K562 (cell line): ENCODE data around the gene PRKCE. TPM values are rescaled to one million over a fixed set of nuclear protein-coding genes. Genes with fewer than 3 reads are reported as not detected.

ENCODE experiments used
- ATF1 ChIP-seq, 2 experiments: fragments of 450-650 bp in 1 of 2; IDR thresholded peaks; 2 replicates each; pipeline ENCODE4 v1.6.1; 2016; ENCODE audit warnings: missing compliant biosample characterization in 1 of 2, missing genetic modification characterization in 1 of 2
- DACH1 ChIP-seq: fragments of 450-650 bp; IDR thresholded peaks from 2 replicates; pipeline ENCODE4 v1.6.1; 2018; ENCODE audit not compliant: partially characterized antibody
- GTF2B ChIP-seq: IDR thresholded peaks from 2 replicates; pipeline ENCODE4 v1.6.1; 2011; ENCODE audit not compliant: insufficient read length; ENCODE audit errors: extremely low read depth
- HES1 ChIP-seq: fragments of 450-650 bp; IDR thresholded peaks from 2 replicates; pipeline ENCODE4 v1.6.1; 2016; ENCODE audit warnings: low read depth, mild to moderate bottlenecking, moderate library complexity
- KLF16 ChIP-seq: IDR thresholded peaks from 2 replicates; pipeline ENCODE4 v1.6.1; 2016; ENCODE audit warnings: antibody characterized with exemption
- NFE2L1 ChIP-seq: fragments of 450-650 bp; IDR thresholded peaks from 2 replicates; pipeline ENCODE4 v1.6.1; 2016; ENCODE audit warnings: missing genetic modification characterization, low read depth, mild to moderate bottlenecking, missing compliant biosample characterization, moderate library complexity, borderline replicate concordance
- RAD51 ChIP-seq: fragments of 450-650 bp; IDR thresholded peaks from 2 replicates; pipeline ENCODE4 v1.7.1; 2016; ENCODE audit warnings: low read depth, mild to moderate bottlenecking, borderline replicate concordance
- SREBF1 ChIP-seq: fragments of 150-350 bp; IDR thresholded peaks from 2 replicates; pipeline ENCODE4 v1.6.1; 2014; ENCODE audit warnings: antibody characterized with exemption, low read depth, low read length, borderline replicate concordance
- TOE1 ChIP-seq, 2 experiments: fragments of 450-650 bp in 1 of 2; sonication (generic) in 1 of 2; formaldehyde crosslinking in 1 of 2; IDR thresholded peaks; 2 replicates each; pipeline versions ENCODE4 v1.7.1 to v1.8.0; 2016 to 2022; ENCODE audit warnings: borderline replicate concordance in 2 of 2, mild to moderate bottlenecking in 2 of 2, antibody characterized with exemption in 1 of 2, inconsistent platforms in 1 of 2, low read depth in 1 of 2, missing genetic modification reagents in 1 of 2, moderate library complexity in 1 of 2
- ZC3H11A ChIP-seq: IDR thresholded peaks from 2 replicates; pipeline ENCODE4 v1.6.1; 2012; ENCODE audit warnings: low read depth, low read length, improper control_type of control experiment
- ZNF224 ChIP-seq: sonication (generic); formaldehyde crosslinking; IDR thresholded peaks from 2 replicates; pipeline ENCODE4 v1.8.0; 2022; ENCODE audit warnings: mild to moderate bottlenecking, missing genetic modification reagents
- ZNF77 ChIP-seq: fragments of 250-450 bp; sonication (Bioruptor Pico); IDR thresholded peaks from 2 replicates; pipeline ENCODE4 v1.5.0; 2020
- polyA plus RNA-seq, 8 experiments: library from polyadenylated mRNA; depleted of rRNA in 4 of 8; stranded (reverse) in 5 of 8; unstranded in 3 of 8; fragments of >200 nt; fragmentation: Nextera tagmentation in 2 of 8; fragmentation: Illumina TruSeq in 1 of 8; extraction: Ambion mirVana in 2 of 8; extraction: Trizol in 1 of 8; gene quantifications; 2 replicates each; pipeline versions ENCODE4 v1.2.1 to v1.2.3, GENCODE V29; 2011 to 2014; ENCODE audit warnings: inconsistent platforms in 1 of 8, missing spikeins in 1 of 8
- total RNA-seq, 7 experiments: library from RNA; depleted of rRNA in 6 of 7; stranded (reverse); fragments of >200 nt in 6 of 7; fragmentation: Illumina TruSeq in 2 of 7; extraction: Trizol in 2 of 7; gene quantifications; 2 replicates each; pipeline versions ENCODE4 v1.2.1 to v1.2.3, GENCODE V29; 2011 to 2021; ENCODE audit warnings: low replicate concordance in 1 of 7
- TF ChIP-seq, protein P1 (sequence below): fragments of 250-450 bp; sonication (Bioruptor Pico); IDR thresholded peaks from 2 replicates; pipeline ENCODE4 v1.8.0; 2022; ENCODE audit warnings: inconsistent platforms
- TF ChIP-seq, protein P2 (sequence below): fragments of 450-650 bp; formaldehyde crosslinking; IDR thresholded peaks from 2 replicates; pipeline ENCODE4 v1.4.0; 2020; ENCODE audit warnings: mild to moderate bottlenecking, mixed read lengths
- TF ChIP-seq, protein P3 (sequence below), 2 experiments: fragments of 450-650 bp; formaldehyde crosslinking in 1 of 2; IDR thresholded peaks; 2 replicates each; pipeline versions ENCODE4 v1.4.0 to v1.6.1; 2014 to 2020; ENCODE audit warnings: mild to moderate bottlenecking in 2 of 2, borderline replicate concordance in 1 of 2, low read depth in 1 of 2

The PRKCE gene
- total and polyA plus RNA-seq, 9 of the 15 experiments (the other 6 are each of a cell fraction or from before 2014, with no cell fraction given), result 0.06 to 1.0 (median 0.22) TPM; not detected in 1

- TF ChIP-seq, protein P1, sequence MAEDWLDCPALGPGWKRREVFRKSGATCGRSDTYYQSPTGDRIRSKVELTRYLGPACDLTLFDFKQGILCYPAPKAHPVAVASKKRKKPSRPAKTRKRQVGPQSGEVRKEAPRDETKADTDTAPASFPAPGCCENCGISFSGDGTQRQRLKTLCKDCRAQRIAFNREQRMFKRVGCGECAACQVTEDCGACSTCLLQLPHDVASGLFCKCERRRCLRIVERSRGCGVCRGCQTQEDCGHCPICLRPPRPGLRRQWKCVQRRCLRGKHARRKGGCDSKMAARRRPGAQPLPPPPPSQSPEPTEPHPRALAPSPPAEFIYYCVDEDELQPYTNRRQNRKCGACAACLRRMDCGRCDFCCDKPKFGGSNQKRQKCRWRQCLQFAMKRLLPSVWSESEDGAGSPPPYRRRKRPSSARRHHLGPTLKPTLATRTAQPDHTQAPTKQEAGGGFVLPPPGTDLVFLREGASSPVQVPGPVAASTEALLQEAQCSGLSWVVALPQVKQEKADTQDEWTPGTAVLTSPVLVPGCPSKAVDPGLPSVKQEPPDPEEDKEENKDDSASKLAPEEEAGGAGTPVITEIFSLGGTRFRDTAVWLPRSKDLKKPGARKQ (CRISPR knock-in tag), result no peak
- TF ChIP-seq, protein P2, sequence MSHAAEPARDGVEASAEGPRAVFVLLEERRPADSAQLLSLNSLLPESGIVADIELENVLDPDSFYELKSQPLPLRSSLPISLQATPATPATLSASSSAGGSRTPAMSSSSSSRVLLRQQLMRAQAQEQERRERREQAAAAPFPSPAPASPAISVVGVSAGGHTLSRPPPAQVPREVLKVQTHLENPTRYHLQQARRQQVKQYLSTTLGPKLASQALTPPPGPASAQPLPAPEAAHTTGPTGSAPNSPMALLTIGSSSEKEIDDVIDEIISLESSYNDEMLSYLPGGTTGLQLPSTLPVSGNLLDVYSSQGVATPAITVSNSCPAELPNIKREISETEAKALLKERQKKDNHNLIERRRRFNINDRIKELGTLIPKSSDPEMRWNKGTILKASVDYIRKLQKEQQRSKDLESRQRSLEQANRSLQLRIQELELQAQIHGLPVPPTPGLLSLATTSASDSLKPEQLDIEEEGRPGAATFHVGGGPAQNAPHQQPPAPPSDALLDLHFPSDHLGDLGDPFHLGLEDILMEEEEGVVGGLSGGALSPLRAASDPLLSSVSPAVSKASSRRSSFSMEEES (CRISPR knock-in tag), result no peak
- TF ChIP-seq, protein P3, sequence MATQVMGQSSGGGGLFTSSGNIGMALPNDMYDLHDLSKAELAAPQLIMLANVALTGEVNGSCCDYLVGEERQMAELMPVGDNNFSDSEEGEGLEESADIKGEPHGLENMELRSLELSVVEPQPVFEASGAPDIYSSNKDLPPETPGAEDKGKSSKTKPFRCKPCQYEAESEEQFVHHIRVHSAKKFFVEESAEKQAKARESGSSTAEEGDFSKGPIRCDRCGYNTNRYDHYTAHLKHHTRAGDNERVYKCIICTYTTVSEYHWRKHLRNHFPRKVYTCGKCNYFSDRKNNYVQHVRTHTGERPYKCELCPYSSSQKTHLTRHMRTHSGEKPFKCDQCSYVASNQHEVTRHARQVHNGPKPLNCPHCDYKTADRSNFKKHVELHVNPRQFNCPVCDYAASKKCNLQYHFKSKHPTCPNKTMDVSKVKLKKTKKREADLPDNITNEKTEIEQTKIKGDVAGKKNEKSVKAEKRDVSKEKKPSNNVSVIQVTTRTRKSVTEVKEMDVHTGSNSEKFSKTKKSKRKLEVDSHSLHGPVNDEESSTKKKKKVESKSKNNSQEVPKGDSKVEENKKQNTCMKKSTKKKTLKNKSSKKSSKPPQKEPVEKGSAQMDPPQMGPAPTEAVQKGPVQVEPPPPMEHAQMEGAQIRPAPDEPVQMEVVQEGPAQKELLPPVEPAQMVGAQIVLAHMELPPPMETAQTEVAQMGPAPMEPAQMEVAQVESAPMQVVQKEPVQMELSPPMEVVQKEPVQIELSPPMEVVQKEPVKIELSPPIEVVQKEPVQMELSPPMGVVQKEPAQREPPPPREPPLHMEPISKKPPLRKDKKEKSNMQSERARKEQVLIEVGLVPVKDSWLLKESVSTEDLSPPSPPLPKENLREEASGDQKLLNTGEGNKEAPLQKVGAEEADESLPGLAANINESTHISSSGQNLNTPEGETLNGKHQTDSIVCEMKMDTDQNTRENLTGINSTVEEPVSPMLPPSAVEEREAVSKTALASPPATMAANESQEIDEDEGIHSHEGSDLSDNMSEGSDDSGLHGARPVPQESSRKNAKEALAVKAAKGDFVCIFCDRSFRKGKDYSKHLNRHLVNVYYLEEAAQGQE (IDR thresholded peaks at IDR 0.05; ENCODE audit: borderline replicate concordance), result no peak
- TF ChIP-seq, protein P3 (CRISPR knock-in tag; IDR thresholded peaks at IDR 0.05; ENCODE audit: low read depth), result no peak
- TF ChIP-seq ZNF77 (CRISPR knock-in tag) (no peak), TOE1 (IDR thresholded peaks at IDR 0.05; ENCODE audit: borderline replicate concordance) (no peak), TOE1 (CRISPR knock-in tag; IDR thresholded peaks at IDR 0.05; ENCODE audit: borderline replicate concordance, low read depth) (no peak), ATF1 (CRISPR knock-in tag; IDR thresholded peaks at IDR 0.05) (no peak), ATF1 (tag; IDR thresholded peaks at IDR 0.05) (no peak), GTF2B (no peak), DACH1 (no peak), KLF16 (no peak), RAD51 (no peak), SREBF1 (no peak), HES1 (no peak), ZC3H11A (no peak), ZNF224 (CRISPR knock-in tag) (no peak), NFE2L1 (tag) (no peak)
- TF ChIP-seq, all 486 proteins: peak for 0
Measured at GRCh38 chr2:45915523-45915922, 264.0 kb downstream of the PRKCE start (continued).
